GM18868 (cell line): ENCODE measurements around the gene PDE1C.
A peak's percentile ranks its signal among the peaks of the same experiment; 100 is the strongest.

Experiments used
- ATAC-seq: cut with Tn5 transposase; IDR thresholded peaks from one replicate; pipeline ENCODE4 v1.9.1; 2021; ENCODE audit warnings: mild to moderate bottlenecking, moderate library complexity; ENCODE audit not compliant: unreplicated experiment

The PDE1C gene

DNA sequence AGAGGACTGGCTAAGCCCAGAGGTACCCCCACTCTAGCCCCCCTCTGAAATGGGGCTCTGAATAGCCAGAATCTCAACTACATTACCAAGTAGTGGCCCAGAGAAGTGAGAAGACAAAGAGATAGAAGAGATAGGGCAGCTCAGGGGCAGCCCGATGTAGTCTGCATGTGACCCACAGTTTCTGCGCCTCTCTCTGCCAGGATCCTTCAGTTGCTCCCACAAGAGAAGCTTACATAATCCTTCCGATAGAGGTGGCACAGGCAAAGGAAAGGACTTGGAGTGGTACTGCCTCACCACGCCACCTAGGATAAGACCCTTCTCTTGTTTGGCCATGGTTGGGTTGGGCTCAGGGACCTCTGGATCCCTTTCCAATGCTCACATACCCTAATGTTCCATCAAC is 5.4 kb upstream of the PDE1C start:
- no peak for ATAC-seq

DNA sequence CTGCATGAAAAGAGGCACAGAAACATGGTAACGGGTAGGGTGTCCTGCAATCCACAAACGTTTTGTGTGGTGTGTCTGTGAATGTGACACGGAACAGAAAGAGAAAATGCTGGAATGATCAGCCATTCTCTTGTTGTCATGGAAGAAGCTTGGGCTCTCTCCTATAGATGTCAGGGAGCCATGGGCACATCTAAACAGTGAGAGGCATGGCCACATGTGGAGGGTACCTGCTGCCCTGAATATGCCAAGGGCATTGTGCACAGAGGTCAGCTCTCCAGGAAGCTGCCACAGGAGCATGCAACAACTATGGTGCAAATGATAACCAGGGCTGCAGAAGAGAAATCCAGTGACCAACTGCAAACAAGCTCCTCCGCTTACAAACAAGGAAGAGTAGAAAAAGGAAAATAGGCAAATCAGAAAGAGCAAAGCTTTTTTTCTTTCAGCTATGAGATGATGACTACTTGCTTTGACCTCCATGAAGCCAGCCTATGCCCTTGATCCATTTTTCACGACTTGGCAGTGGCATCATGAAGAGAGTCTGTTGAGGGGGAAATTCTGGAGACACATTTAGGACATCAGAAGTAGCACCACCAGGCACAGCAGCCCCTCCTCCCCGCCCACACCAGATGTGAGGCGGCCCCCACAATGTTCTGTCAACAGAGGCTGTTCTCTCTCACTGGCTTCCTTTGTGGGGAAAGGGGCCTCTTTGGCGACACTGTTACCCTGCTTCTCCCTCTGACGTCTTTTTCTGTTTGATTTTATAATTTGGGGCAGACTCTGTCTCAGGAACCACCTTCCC is 4.8 kb upstream of the PDE1C start:
- ATAC-seq: no peak

DNA sequence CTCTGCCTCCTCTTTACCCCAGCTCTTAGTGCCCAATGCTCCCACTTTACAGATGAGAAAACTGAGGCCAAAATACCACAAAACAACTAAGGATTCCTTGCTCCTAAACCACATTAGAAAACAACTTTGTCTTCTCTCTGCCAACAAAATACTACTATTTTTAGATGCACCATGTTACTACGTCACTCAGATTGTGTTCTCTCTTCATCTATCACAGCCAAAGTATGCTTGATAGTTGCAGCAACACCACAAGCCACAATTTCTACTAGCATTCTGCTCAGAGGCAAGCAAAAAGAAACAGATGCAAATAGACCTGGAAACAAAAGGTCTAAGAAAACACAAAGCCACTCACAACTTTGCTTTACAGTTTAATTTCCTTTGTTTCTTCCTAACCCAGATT is 3.3 kb upstream of the PDE1C start:
- no peak for ATAC-seq

DNA sequence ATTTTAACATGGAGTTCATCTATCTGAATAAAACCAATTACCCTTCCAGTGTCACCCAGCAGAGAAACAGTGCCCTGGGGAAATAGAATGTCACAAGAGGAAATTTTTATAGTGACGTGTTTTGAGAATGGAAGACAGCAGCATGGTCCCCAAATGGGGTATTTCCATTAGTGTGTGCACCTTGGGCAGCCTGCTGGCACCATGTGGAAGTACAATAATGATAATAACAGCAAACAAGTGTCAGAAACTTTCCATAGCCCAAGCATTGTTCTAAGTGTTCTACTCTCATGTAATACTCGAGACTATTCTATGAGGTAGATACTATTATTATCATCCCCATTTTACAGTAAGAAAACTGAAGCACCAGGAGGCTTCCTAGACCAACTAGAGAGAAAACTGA is 2.2 kb upstream of the PDE1C start:
- ATAC-seq: peak; percentile 57

- ATAC-seq: no peak
These were observed 1.4 kb upstream of the PDE1C start for GRCh38 chr7:32071466-32072091.

DNA sequence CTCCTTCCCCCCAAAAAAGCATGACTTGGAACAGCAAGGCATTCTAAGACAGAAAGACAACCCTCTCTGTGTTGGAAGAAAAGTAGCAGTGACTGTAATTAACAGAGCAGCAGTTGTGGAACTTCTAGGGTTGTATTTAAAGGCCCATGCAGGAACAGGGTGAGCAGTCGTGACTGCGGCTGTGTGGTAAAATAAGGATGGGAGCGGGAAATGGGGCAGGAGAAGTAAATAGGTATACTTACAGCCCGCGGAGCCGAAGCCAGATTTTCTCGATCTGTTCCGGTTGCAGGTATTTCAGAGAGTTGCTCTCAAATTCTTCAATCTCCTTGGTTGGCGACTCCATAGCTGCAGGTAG is 179 bp downstream of the PDE1C start:
- ATAC-seq: no peak

GRCh38 chr7:32069116-32069650 is 1.0 kb downstream of the PDE1C start:
- no peak for ATAC-seq

DNA sequence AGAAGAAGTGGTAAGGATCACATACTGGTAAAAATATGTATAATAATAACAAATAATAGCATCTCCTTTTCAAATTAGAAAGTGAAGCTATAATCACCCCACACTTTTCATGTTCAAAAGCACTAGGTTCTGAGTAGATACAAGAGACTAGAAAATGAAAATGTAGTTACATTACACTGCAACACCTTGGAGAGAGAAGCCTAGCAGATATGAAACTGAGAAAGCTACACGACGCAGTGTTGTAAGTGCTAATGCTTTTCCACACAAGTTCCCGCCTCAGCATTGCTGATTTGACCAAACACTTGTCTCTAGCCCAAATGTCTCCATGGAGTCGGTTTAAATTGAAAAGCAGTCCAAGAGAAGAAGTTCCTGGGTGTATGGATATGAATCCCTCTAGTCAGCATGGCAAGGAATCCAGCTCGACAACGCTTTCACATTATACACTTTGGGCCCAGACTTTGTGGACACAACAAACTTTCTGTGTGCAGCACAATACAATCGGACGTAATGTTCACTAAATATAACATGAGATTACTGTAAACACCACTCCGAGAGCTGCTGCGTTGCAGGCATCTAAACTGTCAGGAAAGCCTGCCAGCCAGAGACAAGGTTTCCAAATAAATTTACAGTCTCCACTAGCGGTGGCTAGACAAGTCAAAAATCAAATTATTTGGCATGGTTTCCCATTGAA is 1.7 kb downstream of the PDE1C start:
- ATAC-seq: no peak

GRCh38 chr7:32066441-32066840 is 3.8 kb downstream of the PDE1C start:
- no peak for ATAC-seq

- ATAC-seq: no peak
These were observed 6.6 kb downstream of the PDE1C start for GRCh38 chr7:32063614-32064013.

DNA sequence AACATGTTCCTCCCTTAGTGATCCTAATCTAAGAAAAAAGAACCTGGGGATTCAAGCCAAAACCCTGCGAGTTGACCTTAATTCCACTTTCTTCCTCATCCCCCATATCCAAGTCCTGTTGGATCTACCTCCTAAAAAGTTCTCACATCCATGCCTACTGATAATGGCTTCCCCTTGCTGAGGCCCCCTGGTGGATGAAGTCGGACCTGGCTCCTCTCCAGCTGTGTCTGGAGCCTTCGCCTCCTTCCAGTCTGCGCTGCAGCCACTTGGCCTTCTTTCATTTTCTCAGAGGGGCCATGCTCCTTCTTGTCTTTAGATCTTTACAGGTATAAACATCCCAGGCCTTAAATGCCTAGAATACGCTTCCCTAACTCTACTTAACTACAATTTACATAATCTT is 8.1 kb downstream of the PDE1C start:
- no peak for ATAC-seq

DNA sequence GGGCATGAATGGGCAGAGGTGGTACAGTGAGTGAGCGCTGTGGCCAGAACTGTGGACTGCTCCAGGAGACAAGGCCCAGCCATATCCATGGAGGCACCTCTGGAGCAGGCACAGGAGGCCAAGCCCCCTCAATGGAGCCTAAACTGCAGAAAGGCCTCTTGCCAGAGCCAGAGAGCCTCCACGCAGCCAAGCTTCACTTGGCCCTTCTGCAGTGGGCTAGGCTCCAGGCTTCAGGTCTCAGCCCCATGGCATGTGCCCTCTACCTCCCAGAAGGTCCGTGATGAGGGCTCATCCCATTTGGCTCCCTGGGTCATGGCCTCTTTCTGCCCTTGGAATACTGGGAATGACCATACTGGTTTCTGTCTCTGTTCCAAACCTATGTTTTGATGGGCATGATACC is 8.9 kb downstream of the PDE1C start:
- no peak for ATAC-seq

GRCh38 chr7:32059289-32060011 is 10.8 kb downstream of the PDE1C start:
- ATAC-seq: no peak

DNA sequence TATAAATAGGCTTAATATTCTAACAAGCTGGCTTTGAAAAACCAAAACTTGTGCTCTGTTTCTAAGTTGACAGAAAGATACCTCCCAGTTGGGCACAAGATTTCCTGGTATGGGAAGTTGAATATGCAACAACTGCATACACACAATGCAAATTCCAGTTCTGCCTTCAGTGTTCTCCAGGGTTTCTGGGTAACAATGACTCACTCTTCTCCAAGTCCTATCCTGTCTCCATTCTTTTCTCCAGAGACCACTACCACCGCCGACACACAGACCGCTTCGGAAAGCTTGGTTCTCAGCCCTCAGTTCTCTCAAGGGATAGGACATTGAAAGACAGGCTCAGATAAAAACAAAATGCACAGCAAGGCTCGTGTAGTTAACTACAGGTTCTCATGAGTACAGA is 12.2 kb downstream of the PDE1C start:
- ATAC-seq: no peak

GRCh38 chr7:32056767-32057166 is 13.4 kb downstream of the PDE1C start:
- ATAC-seq: no peak

- no peak for ATAC-seq
These were observed 17.0 kb downstream of the PDE1C start for GRCh38 chr7:32053204-32053603.

DNA sequence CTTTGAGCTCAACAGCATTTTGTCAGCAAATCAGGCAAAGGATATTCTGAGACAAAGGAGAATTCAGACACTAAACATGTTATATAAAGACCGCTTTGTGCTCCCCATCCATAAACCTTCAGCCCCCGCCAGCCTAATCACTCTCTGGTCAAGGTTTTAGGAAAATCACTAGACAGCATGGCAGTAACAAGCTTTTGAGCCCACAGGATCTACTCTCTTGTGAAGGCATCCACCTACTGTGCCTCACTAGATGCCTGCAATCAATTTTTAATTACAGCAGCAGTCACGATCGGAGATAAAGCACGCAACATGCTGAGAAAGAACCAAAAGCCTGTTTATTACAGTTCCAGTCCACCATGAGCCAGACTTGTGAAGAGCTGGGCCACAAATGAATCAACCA is 19.1 kb downstream of the PDE1C start:
- no peak for ATAC-seq

DNA sequence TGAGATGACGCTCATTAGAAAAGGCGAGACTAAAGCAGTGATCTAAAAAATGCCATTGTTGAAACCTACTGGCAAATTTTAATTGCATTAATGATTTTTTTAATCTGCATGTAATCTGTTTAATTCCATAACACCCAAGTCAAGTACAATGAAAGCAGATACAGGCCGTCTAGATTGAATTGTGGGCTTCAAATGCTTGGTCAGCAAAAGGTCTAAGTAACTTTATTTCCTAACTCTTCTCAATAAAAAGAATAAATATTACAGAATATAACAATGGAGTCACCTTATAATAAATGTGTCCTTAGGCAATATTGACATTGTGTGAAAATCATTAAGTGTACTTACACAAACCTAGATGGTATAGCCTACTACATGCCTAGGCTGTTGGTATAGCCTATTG is 20.6 kb downstream of the PDE1C start:
- no peak for ATAC-seq

DNA sequence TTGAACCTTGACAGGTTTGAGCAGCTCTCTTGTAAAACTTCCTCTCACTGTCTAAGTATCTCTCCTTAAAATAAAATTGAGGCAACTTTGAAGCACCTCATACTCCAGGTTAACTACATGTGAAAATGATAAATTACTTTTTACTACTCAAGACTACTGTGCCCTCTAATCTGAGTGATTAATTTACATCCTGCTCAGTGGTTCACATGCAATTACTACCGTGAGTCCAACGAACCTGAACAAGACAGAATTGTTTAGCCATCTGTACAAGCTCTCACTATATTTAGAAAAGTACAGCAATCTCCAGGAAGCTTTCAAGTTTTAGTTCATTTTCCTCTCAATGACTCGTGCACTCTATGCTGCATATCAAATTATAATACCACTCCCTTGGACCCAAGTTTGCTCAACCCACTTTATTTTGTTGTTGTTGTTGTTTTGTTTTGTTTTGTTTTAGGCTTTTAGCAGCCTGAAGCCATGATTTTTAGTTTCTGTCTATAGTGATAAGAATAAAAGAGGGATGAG is 21.2 kb downstream of the PDE1C start:
- peak; percentile 74 for ATAC-seq

DNA sequence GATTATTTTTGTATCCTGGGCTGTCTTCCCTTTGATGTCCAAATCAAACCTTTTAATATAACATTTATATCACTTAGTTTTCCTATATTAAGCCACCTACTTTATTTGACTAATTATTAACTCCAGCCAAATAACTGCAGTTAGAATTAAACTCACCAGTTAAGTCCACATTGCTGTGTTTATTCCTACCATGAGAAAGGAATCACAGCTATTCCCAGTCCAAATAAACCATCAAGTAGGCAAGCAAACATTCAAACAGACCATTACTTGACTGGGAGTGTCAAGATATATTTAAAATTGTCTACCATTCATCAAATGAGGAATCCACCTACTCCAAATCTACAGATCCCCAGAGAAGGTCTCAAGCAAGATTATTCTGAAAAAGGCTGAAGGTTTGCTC is 22.4 kb downstream of the PDE1C start:
- no peak for ATAC-seq

- ATAC-seq: no peak
These were observed 23.1 kb downstream of the PDE1C start for GRCh38 chr7:32047075-32047474.
